Renal cortical epithelial cell (primary cell): ENCODE measurements around the gene ABCC4. TPM values are rescaled to one million over a fixed set of nuclear protein-coding genes. Genes with fewer than 3 reads are reported as not detected.

Experiments
- DNase-seq: peaks from one replicate; pipeline ENCODE4 v3.0.0-alpha.2; 2011; ENCODE audit warnings: low read depth
- total RNA-seq: library from RNA; depleted of rRNA; stranded (reverse); fragments of >200 nt; gene quantifications from 2 replicates; pipeline ENCODE4 v1.2.3, GENCODE V29; 2014

The ABCC4 gene
- total RNA-seq, 1 donor from 2014 or later = 145 TPM

- no peak for DNase-seq
Measured at GRCh38 chr13:95233026-95233635, 68.1 kb downstream of the ABCC4 start.

DNA sequence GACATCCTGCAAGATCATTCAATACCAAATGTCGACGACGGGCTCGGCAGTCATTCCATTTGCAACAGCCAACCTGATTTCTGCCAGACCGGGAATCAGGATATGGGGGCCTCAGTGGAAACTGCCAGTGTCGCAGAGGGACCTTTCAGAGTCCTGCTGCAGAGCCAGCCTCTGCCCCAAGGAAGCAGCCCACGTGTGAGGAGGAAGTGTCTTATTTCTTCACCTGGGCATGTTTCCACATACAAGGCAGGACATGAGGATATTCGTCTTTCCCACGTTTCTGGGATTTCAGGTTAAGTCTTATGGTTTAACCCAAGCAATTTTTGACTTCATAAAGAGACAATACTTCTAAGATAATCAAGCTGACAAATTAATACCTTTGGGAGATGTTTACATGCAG is 69.9 kb downstream of the ABCC4 start:
- DNase-seq = no peak

GRCh38 chr13:95229855-95230254 is 71.4 kb downstream of the ABCC4 start:
- no peak for DNase-seq

DNA sequence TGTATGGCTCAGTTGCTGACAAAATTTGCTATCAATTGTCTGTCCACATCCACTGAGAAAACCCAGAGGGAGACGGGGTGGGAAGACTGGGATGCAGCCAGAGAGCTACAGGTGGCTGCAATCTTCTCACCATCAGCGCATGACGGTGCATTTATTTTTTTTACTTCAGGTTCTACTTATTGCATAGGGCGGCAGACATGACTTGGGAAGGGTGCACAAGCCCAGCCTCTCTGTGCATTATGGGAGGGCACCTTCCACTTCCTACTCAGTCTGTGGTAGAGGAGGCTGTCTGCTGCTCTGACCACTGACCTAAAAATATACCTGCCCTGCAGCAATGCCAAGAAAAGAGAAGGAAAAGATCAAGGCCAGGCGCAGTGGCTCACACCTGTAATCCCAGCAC is 73.1 kb downstream of the ABCC4 start:
- no peak for DNase-seq

DNA sequence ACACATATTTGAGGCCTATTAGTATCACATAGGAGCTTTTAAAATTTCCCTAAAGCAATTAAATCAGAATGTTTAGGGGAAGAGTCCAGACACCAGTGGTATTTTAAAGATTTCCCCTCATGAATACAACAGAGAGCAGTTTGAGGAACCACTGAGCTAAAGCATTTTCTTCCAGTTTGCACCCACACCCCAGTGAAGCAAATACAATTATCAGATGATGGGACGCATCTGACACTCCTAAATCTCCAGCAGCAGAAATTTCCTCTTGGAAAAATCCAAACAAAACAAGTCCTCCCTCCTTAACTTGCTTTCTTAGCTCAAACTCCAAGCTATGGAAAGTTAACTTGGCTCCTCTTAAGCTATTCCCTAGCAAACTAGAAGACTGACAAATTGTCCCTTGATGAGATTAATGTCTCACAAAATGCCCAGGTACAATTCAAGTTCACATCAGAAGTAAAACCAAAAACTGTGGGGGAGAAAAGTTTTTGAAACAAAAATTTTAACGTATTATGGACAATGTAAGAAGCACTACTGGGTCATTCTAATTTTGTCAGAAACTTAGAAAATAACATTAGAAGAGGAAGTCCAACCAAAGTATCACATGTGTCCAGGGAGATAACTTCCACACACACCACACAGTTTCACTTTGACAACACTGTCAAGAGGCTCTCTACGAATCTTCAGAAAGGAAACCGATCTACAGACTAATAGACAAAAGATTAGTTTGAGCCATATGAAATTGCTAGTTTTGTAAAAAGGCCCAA is 74.1 kb downstream of the ABCC4 start:
- no peak for DNase-seq

DNA sequence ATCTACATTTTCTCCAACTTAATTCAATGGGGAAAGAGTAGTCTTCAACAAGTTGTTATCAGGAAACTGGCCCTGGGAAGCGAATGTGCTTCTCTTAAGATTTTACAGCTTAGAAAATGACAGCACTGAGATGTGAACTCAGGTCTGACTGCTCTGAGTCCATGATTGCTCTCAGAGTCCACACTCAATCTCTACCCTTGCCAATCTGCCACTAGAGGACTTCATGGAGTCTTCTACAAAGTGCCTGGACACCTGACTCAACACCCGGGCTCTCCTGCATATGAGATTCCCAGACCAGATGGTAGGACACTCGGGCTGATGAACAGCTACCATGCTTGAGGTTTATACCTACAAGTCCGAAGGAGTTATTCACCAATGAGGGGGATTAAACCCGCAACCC is 74.8 kb downstream of the ABCC4 start:
- no peak for DNase-seq

DNA sequence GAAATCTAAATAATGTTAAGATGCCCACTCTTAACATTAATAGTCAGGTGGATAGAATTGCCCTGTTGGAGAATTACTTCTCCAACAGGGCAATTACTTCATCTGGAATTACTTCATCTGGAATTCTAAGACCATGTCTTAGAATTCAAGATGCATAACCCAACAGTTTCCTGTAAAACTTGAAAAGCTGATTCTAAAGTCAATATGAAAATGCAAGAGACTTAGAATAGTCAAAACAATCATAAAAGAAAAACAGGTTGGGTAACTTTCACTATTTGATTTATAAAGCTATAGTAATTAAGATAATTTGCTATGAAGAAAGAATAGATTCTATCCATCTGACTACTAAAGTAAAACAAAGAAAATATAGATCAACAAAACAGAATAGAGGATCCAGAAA is 75.2 kb downstream of the ABCC4 start:
- no peak for DNase-seq

DNA sequence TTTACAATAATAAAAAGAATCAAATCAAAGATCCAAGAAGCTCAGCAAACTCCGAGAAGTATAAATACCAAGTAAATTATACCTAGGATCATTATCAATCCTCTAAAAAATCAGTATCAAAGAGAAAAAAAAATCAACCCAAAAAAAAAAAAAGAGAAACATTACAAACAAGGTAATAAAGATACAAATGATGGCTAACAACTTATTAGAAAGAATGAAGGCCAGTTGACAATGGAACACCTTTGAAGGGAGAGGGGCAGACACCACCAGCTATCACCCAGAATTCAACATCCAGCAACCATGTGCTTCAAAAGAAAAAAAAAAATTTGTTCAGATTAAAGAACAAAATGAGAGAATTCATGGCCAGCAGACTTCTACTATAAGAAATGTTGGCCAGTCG is 77.2 kb downstream of the ABCC4 start:
- DNase-seq = no peak

DNA sequence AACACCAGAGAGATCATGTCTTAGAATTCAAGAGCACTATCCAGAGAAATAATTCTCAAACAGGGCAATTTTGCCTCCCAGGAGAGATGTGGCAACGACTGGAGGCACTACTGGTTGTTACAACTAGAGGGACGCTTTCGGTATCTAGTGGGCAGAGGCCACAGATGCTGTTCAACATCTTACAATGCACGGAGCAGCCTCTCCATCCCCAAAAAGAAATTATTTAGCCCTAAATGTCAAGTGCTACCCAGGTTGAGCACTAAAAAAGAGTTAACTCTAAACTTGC is 78.6 kb downstream of the ABCC4 start:
- no peak for DNase-seq

- DNase-seq = no peak
Measured at GRCh38 chr13:95221971-95222732, 79.1 kb downstream of the ABCC4 start.

DNA sequence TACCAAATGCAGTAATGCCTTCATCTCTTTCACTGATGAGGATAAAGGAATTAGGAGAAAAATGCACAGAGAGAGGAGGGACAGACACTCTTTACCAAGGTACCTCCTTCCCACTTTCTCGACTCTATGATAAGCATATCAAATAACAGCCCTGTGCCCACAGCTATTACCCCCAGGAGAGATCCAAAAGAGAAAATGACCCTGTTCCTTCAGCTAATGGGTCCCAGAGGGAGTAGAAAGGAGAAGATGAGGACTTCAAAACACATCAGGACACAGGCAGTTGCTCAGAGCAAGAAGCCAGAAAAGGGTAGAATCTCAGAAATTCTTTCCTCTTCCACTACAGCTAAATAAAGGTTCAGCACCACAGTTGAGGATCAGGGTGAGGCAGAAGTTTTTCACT is 80.6 kb downstream of the ABCC4 start:
- DNase-seq = no peak

DNA sequence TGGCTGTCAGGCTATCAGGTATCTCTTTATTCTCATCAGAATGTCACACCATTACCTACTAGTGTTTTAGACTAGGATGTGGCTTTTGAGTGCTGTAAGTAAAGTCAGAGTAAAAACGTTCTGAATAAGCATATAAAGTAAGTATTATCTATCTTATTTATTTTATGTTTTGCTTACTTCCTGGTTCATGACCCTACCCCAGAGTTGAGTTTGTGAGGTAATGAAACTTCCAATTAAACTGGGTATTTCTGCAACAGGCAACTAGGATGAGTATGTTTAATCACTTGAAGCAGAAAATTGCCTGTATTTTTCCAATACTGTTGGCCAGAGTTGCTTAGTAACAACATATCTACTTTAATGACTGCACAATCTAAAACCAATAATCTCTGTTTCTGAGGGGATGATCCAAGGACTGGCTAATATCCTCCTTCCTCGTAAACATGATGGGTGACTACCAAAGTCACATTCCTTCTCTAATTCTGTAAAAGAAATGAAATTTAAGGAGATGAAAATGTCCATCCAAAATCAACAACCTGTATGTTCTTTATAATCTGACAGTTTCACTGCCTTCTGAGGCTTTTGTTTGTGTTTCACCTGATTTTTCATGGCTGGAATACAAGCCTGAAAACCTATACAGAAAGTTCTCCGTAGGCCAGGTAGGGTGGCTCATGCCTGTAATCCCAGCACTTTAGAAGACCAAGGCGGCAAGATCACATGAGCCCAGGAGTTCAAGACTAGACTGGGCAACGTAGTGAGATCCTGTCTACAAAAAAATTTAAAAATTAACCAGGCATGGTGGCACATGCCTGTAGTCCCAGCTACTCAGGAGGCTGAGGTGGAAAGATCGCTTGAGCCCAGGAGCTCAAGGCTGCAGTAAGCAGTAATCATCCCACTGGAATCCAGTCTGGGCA is 83.1 kb downstream of the ABCC4 start:
- DNase-seq = no peak

GRCh38 chr13:95216182-95216581 is 85.1 kb downstream of the ABCC4 start:
- DNase-seq = no peak

- DNase-seq = peak; percentile 64
Measured at GRCh38 chr13:95212983-95213850, 88.0 kb downstream of the ABCC4 start.

DNA sequence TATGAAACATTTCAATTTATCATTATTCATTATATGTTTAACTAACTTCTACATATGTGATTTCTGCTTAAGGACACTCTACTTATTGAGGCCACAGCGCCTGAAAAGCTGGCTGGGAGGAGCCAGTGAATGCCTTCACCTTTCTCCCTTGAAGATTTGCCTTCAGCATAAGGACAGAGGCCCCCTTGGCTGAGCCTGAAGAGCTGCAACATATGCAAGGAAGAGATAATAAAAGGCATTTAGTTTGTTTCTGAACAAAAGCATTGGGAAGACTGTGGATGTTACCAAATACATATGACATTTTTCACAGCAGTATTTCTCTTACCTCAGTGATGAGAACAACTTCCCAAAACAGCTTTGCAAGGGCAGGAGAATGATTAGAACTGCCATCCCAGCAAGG is 92.1 kb downstream of the ABCC4 start:
- no peak for DNase-seq

- DNase-seq = no peak
Measured at GRCh38 chr13:95207769-95208366, 93.4 kb downstream of the ABCC4 start.

DNA sequence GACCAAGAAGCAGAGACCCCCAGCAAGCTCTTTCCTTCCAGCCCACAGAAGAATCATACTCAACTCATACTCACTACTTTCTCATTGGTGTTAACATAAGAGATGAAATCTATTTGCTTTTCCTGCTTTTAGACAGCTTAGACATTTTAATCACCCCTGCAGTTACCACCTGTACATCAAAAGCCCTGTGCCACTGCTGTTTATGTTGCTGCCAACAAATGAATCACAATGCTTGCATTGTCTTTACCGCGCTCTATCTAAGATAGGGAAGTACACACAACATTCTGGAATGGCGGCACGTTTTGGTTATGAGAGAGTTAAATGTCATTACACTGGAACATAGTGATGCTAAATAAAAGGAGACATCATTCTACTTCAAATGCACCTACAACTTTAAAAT is 95.1 kb downstream of the ABCC4 start:
- no peak for DNase-seq

- no peak for DNase-seq
Measured at GRCh38 chr13:95204231-95204765, 97.0 kb downstream of the ABCC4 start.

DNA sequence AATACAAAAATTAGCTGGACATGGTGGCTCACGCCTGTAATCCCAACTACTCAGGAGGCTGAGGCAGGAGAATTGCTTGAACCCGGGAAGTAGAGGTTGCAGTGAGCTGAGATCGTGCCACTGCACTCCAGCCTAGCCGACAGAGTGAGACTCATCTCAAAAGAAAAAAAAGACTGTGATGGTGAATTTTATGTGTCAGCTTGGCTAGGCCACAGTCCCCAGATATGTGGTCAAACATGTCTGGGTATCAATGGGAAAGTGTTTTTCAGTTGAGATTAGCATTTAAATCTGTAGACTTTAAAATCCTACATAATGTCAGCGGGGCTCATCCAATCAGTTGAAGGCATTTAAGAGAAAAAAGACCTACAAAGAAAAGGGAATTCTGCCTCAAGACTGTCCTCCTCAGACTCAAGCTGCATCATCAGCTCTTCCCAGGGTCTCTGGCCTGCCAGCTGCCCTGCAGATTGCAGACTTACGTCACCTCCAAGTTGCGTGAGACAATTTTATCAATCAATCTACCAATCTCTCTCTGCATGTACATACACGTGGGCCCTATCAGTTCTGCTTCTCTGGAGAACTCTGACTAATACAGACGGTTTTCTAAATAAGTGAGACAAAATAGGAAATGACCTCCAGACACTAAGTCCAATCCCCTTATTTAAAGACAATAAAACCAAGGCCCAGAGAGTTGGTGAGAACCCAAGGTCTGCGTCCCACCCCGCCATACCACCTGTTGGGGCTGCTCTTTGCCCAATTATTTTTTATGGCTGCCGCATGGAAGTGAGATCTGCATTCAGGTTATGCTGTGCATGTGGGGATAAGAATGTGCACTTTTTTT is 99.2 kb downstream of the ABCC4 start:
- DNase-seq = no peak
